Sigmoid colon (tissue), 7 donors: ENCODE measurements around the gene SPOPL. TPM values are rescaled to one million over a fixed set of nuclear protein-coding genes. Genes with fewer than 3 reads are reported as not detected.

Experiments
- DNase-seq: peaks from one replicate; pipeline ENCODE4 v3.0.0-alpha.2; 2019
- H3K27ac ChIP-seq, 4 donors: fragments of 200-600 bp; sonication (generic); one replicate each; pipeline ENCODE4 v1.5.1; 2016 to 2019; ENCODE audit warnings: mild to moderate bottlenecking in 1 of 4
- H3K27me3 ChIP-seq, 3 donors: fragments of 200-600 bp; sonication (generic); one replicate each; pipeline ENCODE4 v1.5.1; 2019; ENCODE audit warnings: mild to moderate bottlenecking in 1 of 3
- H3K36me3 ChIP-seq, 4 donors: fragments of 200-600 bp; sonication (generic); one replicate each; pipeline ENCODE4 v1.5.1; 2016 to 2019
- H3K4me1 ChIP-seq, 4 donors: fragments of 200-600 bp; sonication (generic); one replicate each; pipeline ENCODE4 v1.5.1; 2017 to 2019
- H3K4me3 ChIP-seq, 4 donors: fragments of 200-600 bp; sonication (generic); one replicate each; pipeline ENCODE4 v1.5.1; 2017 to 2019; ENCODE audit warnings: mild to moderate bottlenecking in 2 of 4, moderate library complexity in 1 of 4
- H3K9me3 ChIP-seq, 4 donors: fragments of 200-600 bp in 3 of 4; sonication (generic) in 3 of 4; one replicate each; pipeline versions ENCODE4 v1.5.1 to v1.6.1; 2013 to 2019
- CTCF ChIP-seq, 4 experiments: fragments of 450-650 bp in 3 of 4; fragments of 200-600 bp in 1 of 4; IDR thresholded peaks; one replicate each; pipeline ENCODE4 v1.5.1; 2016 to 2019; ENCODE audit warnings: antibody characterized with exemption in 4 of 4, mild to moderate bottlenecking in 3 of 4, moderate library complexity in 2 of 4
- EP300 ChIP-seq, 4 donors: sonication (generic); formaldehyde crosslinking; IDR thresholded peaks; one replicate each; pipeline ENCODE4 v1.6.1; 2017; ENCODE audit warnings: antibody characterized with exemption in 4 of 4
- POLR2A ChIP-seq, 2 donors: fragments of 450-650 bp; IDR thresholded peaks; one replicate each; pipeline ENCODE4 v1.6.1; 2016; ENCODE audit warnings: antibody characterized with exemption in 2 of 2, mild to moderate bottlenecking in 2 of 2, moderate library complexity in 2 of 2
- POLR2AphosphoS5 ChIP-seq, 4 donors: sonication (generic); formaldehyde crosslinking; IDR thresholded peaks; one replicate each; pipeline ENCODE4 v1.6.1; 2017; ENCODE audit warnings: antibody characterized with exemption in 4 of 4
- WGBS, 2 donors: extraction: QIAGEN DNeasy Blood & Tissue Kit; methylation state at CpG; one replicate each; pipeline ENCODE4 v1.1.7; 2013; 5-methylcytosine and 5-hydroxymethylcytosine counted together
- intact Hi-C: fragments of 100-400 bp; cut with DNase I; formaldehyde crosslinking; loops from one replicate; pipeline ENCODE4 v1.15.1; 2023
- polyA plus RNA-seq, 3 donors: library from polyadenylated mRNA; stranded (reverse); fragments of 200-250 nt; gene quantifications; one replicate each; pipeline ENCODE4 v1.2.3, GENCODE V29; 2013
- total RNA-seq, 4 donors: library from RNA; depleted of rRNA; stranded (reverse); fragments of >200 nt; gene quantifications; one replicate each; pipeline ENCODE4 v1.1.0, GENCODE V29; 2016
- donor health status: healthy with polysubstance abuse.
- donor health status: Bipolar disorder and iron deficiency.
- donor health status: healthy.

SPOPL gene
- total and polyA plus RNA-seq, 7 donors: 8.6 to 43.3 (median 29.1) TPM

DNA sequence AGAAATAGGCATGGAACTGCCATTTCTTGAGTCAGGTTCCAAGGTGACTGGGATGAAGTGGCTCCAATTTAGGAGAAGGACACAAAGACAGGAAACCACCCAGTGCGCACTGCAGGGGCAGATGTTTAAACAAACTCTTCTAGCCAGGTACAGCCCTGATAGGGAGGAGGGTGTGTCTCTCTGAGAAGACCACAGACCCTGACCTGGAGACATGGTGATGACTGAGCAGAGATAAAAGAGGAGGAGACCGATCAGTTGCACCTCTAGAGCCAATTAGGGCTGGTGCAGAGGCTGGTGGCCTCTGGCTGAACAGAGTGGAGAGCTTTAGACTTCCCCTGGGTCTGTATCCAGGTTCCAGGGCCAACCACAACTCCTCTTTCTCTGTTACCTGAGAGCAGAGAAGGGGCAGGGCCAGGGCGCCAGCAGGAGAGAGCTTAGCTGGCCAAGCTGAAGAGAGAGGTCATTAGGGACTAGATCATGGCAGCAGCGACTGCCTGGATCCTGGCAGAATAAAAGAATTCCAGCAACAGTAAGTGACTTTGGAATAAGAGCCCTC, 5.4 kb upstream of the SPOPL start:
- intact Hi-C loops: no loop called here
- WGBS, 2 donors: 97 to 98% methylated on average over 4 of the region's 4 CpGs
- H3K27ac ChIP-seq: no peak overlapping the region
- no peaks in the 10 kb centered on the region for H3K27me3 ChIP-seq
- H3K9me3 ChIP-seq: no peaks in the 10 kb centered on the region
- no peak for DNase-seq
- no peak overlapping the region for H3K4me3 ChIP-seq
- peaks cover 0 to 4% (median 0%) of the 10 kb centered on the region in 4 donors for H3K36me3 ChIP-seq
- H3K4me1 ChIP-seq: peaks cover 0 to 13% (median 10%) of the 10 kb centered on the region in 4 donors
- no peak for TF ChIP-seq CTCF (IDR thresholded peaks at IDR 0.05)
- no peak for TF ChIP-seq POLR2AphosphoS5 (IDR thresholded peaks at IDR 0.05)
- TF ChIP-seq POLR2A (IDR thresholded peaks at IDR 0.05): no peak
- TF ChIP-seq EP300 (IDR thresholded peaks at IDR 0.05): no peak

- Histone ChIP-seq H3K27me3 (no peaks in the 10 kb centered on the region), H3K4me3 (no peak overlapping the region), H3K9me3 (no peaks in the 10 kb centered on the region), H3K4me1 (peaks cover 0 to 13% (median 10%) of the 10 kb centered on the region in 4 donors), H3K36me3 (peaks cover 0 to 4% (median 0%) of the 10 kb centered on the region in 4 donors), H3K27ac (no peak overlapping the region)
- TF ChIP-seq POLR2A (IDR thresholded peaks at IDR 0.05) (no peak), POLR2AphosphoS5 (IDR thresholded peaks at IDR 0.05) (no peak), EP300 (IDR thresholded peaks at IDR 0.05) (no peak), CTCF (IDR thresholded peaks at IDR 0.05) (no peak)
- intact Hi-C loops: no loop called here
- DNase-seq: no peak
- 98 to 99% methylated on average over 4 of the region's 4 CpGs for WGBS, 2 donors
Observed at GRCh38 chr2:138497294-138497693, 4.3 kb upstream of the SPOPL start.

- Histone ChIP-seq H3K9me3 (no peaks in the 10 kb centered on the region), H3K36me3 (peaks cover 0 to 4% (median 0%) of the 10 kb centered on the region in 4 donors), H3K4me1 (peaks cover 0 to 34% (median 29%) of the 10 kb centered on the region in 4 donors), H3K4me3 (no peak overlapping the region), H3K27ac (no peak overlapping the region), H3K27me3 (no peaks in the 10 kb centered on the region)
- 58 to 77% methylated on average over 4 of the region's 4 CpGs for WGBS, 2 donors
- intact Hi-C loops: loop anchor here (10.0 kb wide), 1 partner anchor 75 kb away; no protein-coding TSS in a partner anchor
- no peak for DNase-seq
- no peak for TF ChIP-seq POLR2A (IDR thresholded peaks at IDR 0.05)
- no peak for TF ChIP-seq EP300 (IDR thresholded peaks at IDR 0.05)
- TF ChIP-seq CTCF (IDR thresholded peaks at IDR 0.05): no peak
- TF ChIP-seq POLR2AphosphoS5 (IDR thresholded peaks at IDR 0.05): no peak
Observed at GRCh38 chr2:138499684-138500083, 1.9 kb upstream of the SPOPL start.

DNA sequence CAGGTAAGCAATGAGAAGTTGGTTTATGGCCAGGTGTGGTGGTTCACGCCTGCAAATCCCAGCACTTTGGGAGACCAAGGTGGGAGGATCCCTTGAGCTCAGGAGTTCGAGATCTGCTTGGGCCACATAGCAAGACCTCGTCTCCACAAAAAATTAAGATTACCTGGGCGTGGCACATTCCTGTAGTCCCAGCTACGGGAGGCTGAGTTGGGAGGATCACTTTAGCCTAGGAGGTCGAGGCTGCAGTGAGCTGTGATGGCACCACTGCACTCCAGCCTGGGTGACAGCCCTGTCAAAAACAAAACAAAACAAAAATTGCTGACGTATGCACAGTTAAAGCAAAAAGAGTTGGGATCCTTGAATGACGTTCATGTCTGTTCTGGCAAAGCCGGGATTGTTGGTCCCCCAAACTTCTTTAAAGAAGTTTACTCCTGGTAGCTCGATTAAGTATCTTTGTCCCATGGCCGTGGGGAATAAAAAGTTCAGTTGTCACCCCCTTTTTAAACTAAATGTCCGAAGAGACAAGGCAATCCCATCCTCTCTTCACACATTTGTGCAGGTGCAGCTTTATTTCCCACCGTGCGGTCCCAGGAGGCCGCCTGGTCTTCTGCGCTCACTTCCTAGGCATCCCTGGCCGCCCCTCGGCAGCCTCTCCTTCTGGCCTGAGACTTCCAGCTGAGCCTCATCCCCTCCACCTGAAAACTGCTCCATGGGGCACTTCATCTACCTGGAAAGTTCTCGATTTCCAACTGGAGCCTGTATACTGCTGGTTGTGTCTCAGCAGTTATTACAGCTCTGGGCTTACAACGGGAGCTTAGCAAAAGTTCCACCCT, 762 bp upstream of the SPOPL start:
- Histone ChIP-seq H3K27me3 (no peaks in the 10 kb centered on the region), H3K4me1 (peaks cover 0 to 43% (median 38%) of the 10 kb centered on the region in 4 donors), H3K36me3 (no peaks in the 10 kb centered on the region), H3K4me3 (peak overlapping the region; percentile 71 to 98 (median 95)), H3K27ac (peak overlapping the region; percentile 90 to 95 (median 94)), H3K9me3 (no peaks in the 10 kb centered on the region)
- intact Hi-C loops: loop anchor here (10.0 kb wide), 1 partner anchor 74 kb away; no protein-coding TSS in a partner anchor
- WGBS, 2 donors: 24 to 45% methylated on average over 20 of the region's 20 CpGs
- TF ChIP-seq POLR2AphosphoS5 (IDR thresholded peaks at IDR 0.05) (no peak), CTCF (IDR thresholded peaks at IDR 0.05) (no peak), EP300 (IDR thresholded peaks at IDR 0.05) (no peak), POLR2A (IDR thresholded peaks at IDR 0.05) (no peak)
- DNase-seq: peak; percentile 66
